T-cell (primary cell): ENCODE measurements around the gene IFT22. TPM values are rescaled to one million over a fixed set of nuclear protein-coding genes. Genes with fewer than 3 reads are reported as not detected.
"Not testable (repeated sequence)": the region's sequence is repeated elsewhere in the genome, so short reads cannot be mapped to it uniquely, and the experiment has no call there.

Experiments
- ATAC-seq, 4 experiments: fragments of 200-7000 bp in 3 of 4; fragments of 150-1000 bp in 1 of 4; cut with Tn5 transposase; replicated peaks in 1 of 4; 1 replicate in 3 of 4; 2 replicates in 1 of 4; pipeline ENCODE4 v1.10.0; 2021; ENCODE audit warnings: moderate library complexity in 3 of 4, mild to moderate bottlenecking in 2 of 4, moderate number of reproducible peaks in 1 of 4
- CTCF ChIA-PET, 2 donors: fragments of 300-600 bp; sonication (Branson Sonifier 250); formaldehyde crosslinking; loops; one replicate each; lab custom pipeline; 2022; ENCODE audit warnings: antibody characterized with exemption in 2 of 2; lab: Charles Lee
- POLR2A ChIA-PET, 2 donors: fragments of 300-600 bp; sonication (Branson Sonifier 250); formaldehyde crosslinking; loops; one replicate each; lab custom pipeline; 2022; ENCODE audit warnings: antibody characterized with exemption in 2 of 2; lab: Charles Lee
- DNase-seq, 35 experiments: peaks; one replicate each; pipeline versions ENCODE4 v3.0.0 to v3.0.0-alpha.2; 2013 to 2023
- H3K27ac ChIP-seq: one replicate; pipeline ENCODE4 v1.5.1; 2013; ENCODE audit warnings: low read length
- H3K27me3 ChIP-seq, 2 experiments: replicated peaks in 1 of 2; 1 replicate in 1 of 2; 2 replicates in 1 of 2; pipeline versions ENCODE4 v1.6.1 to v1.7.0; 2013; ENCODE audit warnings: low read length in 1 of 2, mixed read lengths in 1 of 2; ENCODE audit not compliant: control insufficient read depth in 2 of 2, insufficient read depth in 2 of 2; ENCODE audit errors: extremely low read depth in 1 of 2
- H3K36me3 ChIP-seq, 2 donors: 1 replicate in 1 of 2; 2 replicates in 1 of 2; pipeline versions ENCODE4 v1.6.1 to v1.7.0; 2013; ENCODE audit warnings: low read length in 1 of 2; ENCODE audit not compliant: control insufficient read depth in 2 of 2, insufficient read depth in 1 of 2; ENCODE audit errors: extremely low read depth in 1 of 2
- H3K4me1 ChIP-seq, 2 experiments: 1 replicate in 1 of 2; 2 replicates in 1 of 2; pipeline versions ENCODE4 v1.6.1 to v1.7.0; 2013; ENCODE audit warnings: low read length in 2 of 2, mixed read lengths in 1 of 2; ENCODE audit not compliant: insufficient read depth in 2 of 2, control insufficient read depth in 1 of 2; ENCODE audit errors: extremely low read depth in 1 of 2
- H3K4me3 ChIP-seq, 2 donors: 1 replicate in 1 of 2; 2 replicates in 1 of 2; pipeline versions ENCODE4 v1.5.1 to v1.7.0; 2013; ENCODE audit warnings: mild to moderate bottlenecking in 2 of 2, low read length in 1 of 2, moderate library complexity in 1 of 2; ENCODE audit not compliant: control insufficient read depth in 1 of 2; ENCODE audit errors: extremely low read depth in 1 of 2
- H3K9me3 ChIP-seq: 2 replicates; pipeline ENCODE4 v1.7.0; 2013
- H3K27ac Mint-ChIP-seq, 2 donors: one replicate each; pipeline ENCODE4 v1.8.0; 2020 to 2021; ENCODE audit warnings: mild to moderate bottlenecking in 2 of 2, mixed read lengths in 2 of 2
- H3K27me3 Mint-ChIP-seq, 2 donors: one replicate each; pipeline ENCODE4 v1.8.0; 2021 to 2022; ENCODE audit warnings: mixed read lengths in 2 of 2
- H3K36me3 Mint-ChIP-seq: one replicate; pipeline ENCODE4 v1.8.0; 2021; ENCODE audit warnings: mixed read lengths
- H3K4me1 Mint-ChIP-seq, 3 donors: one replicate each; pipeline ENCODE4 v1.8.0; 2020 to 2022; ENCODE audit warnings: mixed read lengths in 3 of 3, mild to moderate bottlenecking in 1 of 3
- H3K4me3 Mint-ChIP-seq, 3 donors: one replicate each; pipeline ENCODE4 v1.8.0; 2020 to 2022; ENCODE audit warnings: mild to moderate bottlenecking in 3 of 3, mixed read lengths in 3 of 3, moderate library complexity in 3 of 3
- H3K9me3 Mint-ChIP-seq, 3 donors: one replicate each; pipeline ENCODE4 v1.8.0; 2020 to 2022; ENCODE audit warnings: mixed read lengths in 3 of 3
- WGBS: methylation state at CpG from one replicate; pipeline ENCODE4 v1.1.5; 2013; ENCODE audit warnings: missing lambda C conversion rate; ENCODE audit not compliant: insufficient coverage; 5-methylcytosine and 5-hydroxymethylcytosine counted together
- total RNA-seq, 35 experiments: library from RNA in 6 of 35; stranded (reverse) in 6 of 35; fragments of 120-200 nt in 1 of 35; gene quantifications; one replicate each; pipeline versions ENCODE4 v1.2.1 to v1.2.4 and lab custom pipeline; 2013 to 2026

Gene IFT22
- total RNA-seq, 5 donors from 2014 or later (not counting 1 experiment from before 2014, with no cell fraction given), result 1.4 to 6.5 (median 4.6) TPM

GRCh38 chr7:101363734-101364374, 42.2 kb upstream of the IFT22 start:
- WGBS, result under 1% methylated on average over 50 of the region's 52 CpGs
- H3K9me3 ChIP-seq, result no peaks in the 10 kb centered on the region
- Mint-ChIP-seq H3K4me3 (peak overlapping the region in 2 of 3 donors; percentile 46 to 60), H3K9me3 (no peaks in the 10 kb centered on the region), H3K27me3 (peaks cover 18 to 25% of the 10 kb centered on the region in 2 donors), H3K27ac (no peak overlapping the region), H3K4me1 (peaks cover 4 to 10% (median 6%) of the 10 kb centered on the region in 3 donors), H3K36me3 (no peaks in the 10 kb centered on the region)
- peak overlapping the region; percentile 42 to 71 for H3K4me3 ChIP-seq
- peaks cover 3 to 16% of the 10 kb centered on the region in 2 experiments for H3K4me1 ChIP-seq
- ATAC-seq (peak; percentile 88 to 96 (median 94)), DNase-seq (peak; percentile 29 to 82 (median 59))
- peaks cover 3 to 48% of the 10 kb centered on the region in 2 experiments for H3K27me3 ChIP-seq
- H3K36me3 ChIP-seq, result no peaks in the 10 kb centered on the region
- POLR2A ChIA-PET, result no interaction called here
- no peak overlapping the region for H3K27ac ChIP-seq
- CTCF ChIA-PET, result interaction anchor here (0.7 to 2.9 kb wide), 6 partner anchors 13 to 110 kb away, joined by 3 to 9 read pairs (median 5); no protein-coding TSS in a partner anchor

- ChIA-PET CTCF (interaction anchor here (0.6 to 2.9 kb wide), 5 partner anchors 15 to 78 kb away, joined by 5 to 9 read pairs (median 6); no protein-coding TSS in a partner anchor), POLR2A (no interaction called here)
- WGBS, result 2% methylated on average over 26 of the region's 46 CpGs
- no peak for DNase-seq
- Histone ChIP-seq H3K36me3 (no peaks in the 10 kb centered on the region), H3K27ac (no peak overlapping the region), H3K4me3 (peak overlapping the region; percentile 42 to 71), H3K9me3 (no peaks in the 10 kb centered on the region), H3K4me1 (peaks cover 3 to 16% of the 10 kb centered on the region in 2 experiments), H3K27me3 (peaks cover 3 to 48% of the 10 kb centered on the region in 2 experiments)
- H3K36me3 Mint-ChIP-seq, result no peaks in the 10 kb centered on the region
- H3K27me3 Mint-ChIP-seq, result peaks cover 18 to 25% of the 10 kb centered on the region in 2 donors
- ATAC-seq, result peak in 1 of 4 experiments; percentile 3
- H3K4me3 Mint-ChIP-seq, result peak overlapping the region in 1 of 3 donors; percentile 74
- no peaks in the 10 kb centered on the region for H3K9me3 Mint-ChIP-seq
- no peak overlapping the region for H3K27ac Mint-ChIP-seq
- peaks cover 4 to 10% (median 6%) of the 10 kb centered on the region in 3 donors for H3K4me1 Mint-ChIP-seq
These were observed 41.7 kb upstream of the IFT22 start for GRCh38 chr7:101363196-101363733.

- H3K27me3 ChIP-seq, result peaks cover 3 to 48% of the 10 kb centered on the region in 2 experiments
- 15% methylated on average over 58 of the region's 76 CpGs for WGBS
- H3K27ac ChIP-seq, result no peak within 1 kb of the TSS
- H3K36me3 Mint-ChIP-seq, result no peaks in the 10 kb centered on the region
- peak within 1 kb of the TSS; percentile 42 to 71 for H3K4me3 ChIP-seq
- peaks cover 4 to 6% (median 6%) of the 10 kb centered on the region in 3 donors for H3K4me1 Mint-ChIP-seq
- no peaks in the 10 kb centered on the region for H3K9me3 Mint-ChIP-seq
- CTCF ChIA-PET, result interaction anchor here (0.6 to 2.9 kb wide), 6 partner anchors 14 to 78 kb away, joined by 3 to 9 read pairs (median 6); no protein-coding TSS in a partner anchor
- H3K27me3 Mint-ChIP-seq, result peaks cover 18 to 22% of the 10 kb centered on the region in 2 donors
- peak within 1 kb of the TSS; percentile 50 to 74 (median 50) for H3K4me3 Mint-ChIP-seq
- no peaks in the 10 kb centered on the region for H3K36me3 ChIP-seq
- H3K9me3 ChIP-seq, result no peaks in the 10 kb centered on the region
- H3K4me1 ChIP-seq, result peaks cover 3 to 16% of the 10 kb centered on the region in 2 experiments
- DNase-seq, result peak in 9 of 35 experiments; percentile 1 to 29 (median 13)
- peak in 2 of 4 experiments; percentile 8 to 51 for ATAC-seq
- POLR2A ChIA-PET, result no interaction called here
- no peak within 1 kb of the TSS for H3K27ac Mint-ChIP-seq
These were observed 41.0 kb upstream of the IFT22 start, which contains the start of gene COL26A1 for GRCh38 chr7:101362334-101363195. COL26A1 (plus strand) TSS chr7:101362875; CDS start chr7:101363033, 158 bp downstream.

GRCh38 chr7:101357433-101357832, 35.8 kb upstream of the IFT22 start:
- peaks cover 0 to 8% (median 7%) of the 10 kb centered on the region in 3 donors for H3K4me1 Mint-ChIP-seq
- Histone ChIP-seq H3K27me3 (peaks cover 0 to 42% of the 10 kb centered on the region in 2 experiments), H3K36me3 (no peaks in the 10 kb centered on the region), H3K27ac (no peak overlapping the region), H3K4me3 (no peak overlapping the region), H3K4me1 (peaks cover 0 to under 1% of the 10 kb centered on the region in 2 experiments), H3K9me3 (no peaks in the 10 kb centered on the region)
- no peak overlapping the region for H3K4me3 Mint-ChIP-seq
- H3K9me3 Mint-ChIP-seq, result no peaks in the 10 kb centered on the region
- no peak for DNase-seq
- ChIA-PET POLR2A (no interaction called here), CTCF (interaction anchor here in 1 of 2 donors (0.6 kb wide), 1 partner anchor 12 kb away, joined by 3 read pairs; no protein-coding TSS in a partner anchor)
- H3K27me3 Mint-ChIP-seq, result peaks cover 11 to 19% of the 10 kb centered on the region in 2 donors
- ATAC-seq, result no peak
- 100% methylated on average over 2 of the region's 7 CpGs for WGBS
- no peaks in the 10 kb centered on the region for H3K36me3 Mint-ChIP-seq
- no peak overlapping the region for H3K27ac Mint-ChIP-seq

- Histone ChIP-seq H3K9me3 (no peaks in the 10 kb centered on the region), H3K27ac (no peak overlapping the region), H3K36me3 (no peaks in the 10 kb centered on the region), H3K27me3 (peaks cover 0 to 31% of the 10 kb centered on the region in 2 experiments), H3K4me1 (no peaks in the 10 kb centered on the region), H3K4me3 (no peak overlapping the region)
- no CpG with 5 or more reads among the region's 2 CpGs for WGBS
- H3K27me3 Mint-ChIP-seq, result peaks cover 13 to 17% of the 10 kb centered on the region in 2 donors
- H3K9me3 Mint-ChIP-seq, result no peaks in the 10 kb centered on the region
- DNase-seq, result no peak
- peaks cover 0 to 8% (median 8%) of the 10 kb centered on the region in 3 donors for H3K4me1 Mint-ChIP-seq
- H3K36me3 Mint-ChIP-seq, result no peaks in the 10 kb centered on the region
- H3K4me3 Mint-ChIP-seq, result no peak overlapping the region
- no peak overlapping the region for H3K27ac Mint-ChIP-seq
- no peak for ATAC-seq
- POLR2A ChIA-PET, result no interaction called here
- CTCF ChIA-PET, result no interaction called here
These were observed 31.3 kb upstream of the IFT22 start for GRCh38 chr7:101352920-101353308.

GRCh38 chr7:101349300-101349699, 27.7 kb upstream of the IFT22 start:
- H3K4me3 ChIP-seq, DNase-seq, H3K27me3 Mint-ChIP-seq, ATAC-seq, H3K9me3 Mint-ChIP-seq, H3K36me3 ChIP-seq, POLR2A ChIA-PET, H3K4me1 Mint-ChIP-seq, H3K4me3 Mint-ChIP-seq, CTCF ChIA-PET, H3K27ac Mint-ChIP-seq, H3K9me3 ChIP-seq, H3K36me3 Mint-ChIP-seq, H3K4me1 ChIP-seq, H3K27ac ChIP-seq: not testable (repeated sequence)
- peaks cover 0 to 18% of the 10 kb centered on the region in 2 experiments for H3K27me3 ChIP-seq
- WGBS, result 87% methylated on average over 9 of the region's 12 CpGs
